Activated T-cell treated with anti-CD3 and anti-CD28 coated beads for 24 hours (primary cell): ENCODE results near the gene LAMB4.

ENCODE experiments used
- DNase-seq: peaks from one replicate; pipeline ENCODE4 v3.0.0-alpha.2; 2020; ENCODE audit warnings: low read depth

Gene LAMB4

DNA sequence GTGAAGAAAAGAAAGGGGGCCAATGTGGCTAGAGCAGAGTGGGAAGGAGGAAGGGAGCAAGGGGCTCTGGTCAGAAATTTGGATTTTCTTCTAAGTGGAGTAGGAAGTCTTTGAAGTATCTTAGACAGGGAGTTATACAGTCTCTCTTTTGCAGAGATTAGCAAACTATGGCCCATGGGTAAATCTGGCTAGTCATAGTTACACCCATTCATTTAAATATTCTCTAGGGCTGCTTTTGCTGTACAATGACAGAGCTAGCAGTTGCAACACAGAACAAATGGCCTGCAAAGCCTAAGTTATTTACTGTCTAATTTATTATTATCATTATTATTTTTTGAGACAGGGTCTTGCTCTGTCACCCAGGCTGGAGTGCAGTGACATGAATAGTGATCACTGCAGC lies 10.5 kb upstream of the LAMB4 start:
- no peak for DNase-seq

DNA sequence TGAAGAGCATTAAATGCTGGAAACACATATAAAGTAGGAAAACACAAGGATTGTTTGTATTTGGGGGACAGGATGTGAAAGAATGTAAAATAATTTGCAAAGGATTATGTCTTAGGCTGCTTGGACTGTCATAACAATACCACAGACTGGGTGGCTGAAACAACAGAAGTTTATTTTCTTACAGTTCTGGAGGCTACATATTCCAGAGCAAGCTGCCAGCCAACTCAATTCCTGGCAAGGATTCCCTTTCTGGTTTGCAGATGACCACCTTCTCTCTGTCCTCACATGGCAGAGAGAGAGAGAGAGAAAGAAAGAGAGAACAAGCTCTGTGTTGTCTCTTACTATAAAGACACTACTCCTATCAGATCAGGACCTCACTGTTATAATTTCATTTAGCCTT lies 8.8 kb upstream of the LAMB4 start:
- no peak for DNase-seq

DNA sequence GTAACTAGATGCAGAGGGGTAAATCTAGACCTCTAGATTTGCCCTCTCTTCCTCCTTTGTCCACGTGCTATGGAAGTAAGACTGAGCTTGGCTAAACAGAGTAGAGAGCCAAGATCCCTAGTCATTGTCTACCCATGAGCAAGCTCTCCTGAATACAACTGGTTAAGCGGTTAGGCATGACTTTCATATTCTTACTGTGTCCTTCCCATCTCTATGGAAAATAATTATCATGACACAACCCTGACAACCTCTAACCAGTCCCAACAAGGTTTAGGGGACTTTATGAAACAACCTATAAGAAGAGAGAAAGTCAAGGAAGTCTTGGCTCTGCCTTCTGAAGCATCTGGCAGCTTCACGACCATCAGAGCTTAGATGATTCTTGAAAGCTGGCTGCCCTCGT lies 7.8 kb upstream of the LAMB4 start:
- no peak for DNase-seq

DNA sequence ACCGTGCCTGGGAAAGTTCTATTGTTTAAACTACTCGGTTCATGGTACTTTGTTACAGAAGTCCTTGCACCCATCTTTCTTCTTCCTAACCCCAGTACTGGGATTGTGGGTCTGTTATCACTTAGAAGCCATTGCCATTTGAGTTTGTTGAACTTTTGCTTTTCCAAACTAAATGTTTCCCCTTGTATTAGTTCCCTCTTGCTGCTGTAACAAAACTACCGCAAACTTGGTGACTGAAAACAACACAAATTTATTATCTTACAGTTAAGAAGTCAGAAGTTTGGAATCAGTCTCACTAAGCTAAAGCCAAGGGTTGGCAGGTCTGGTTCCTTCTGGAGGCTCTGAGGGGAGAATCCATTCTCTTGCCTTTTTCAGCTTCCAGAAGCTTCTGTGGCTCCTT lies 6.9 kb upstream of the LAMB4 start:
- DNase-seq: no peak

DNA sequence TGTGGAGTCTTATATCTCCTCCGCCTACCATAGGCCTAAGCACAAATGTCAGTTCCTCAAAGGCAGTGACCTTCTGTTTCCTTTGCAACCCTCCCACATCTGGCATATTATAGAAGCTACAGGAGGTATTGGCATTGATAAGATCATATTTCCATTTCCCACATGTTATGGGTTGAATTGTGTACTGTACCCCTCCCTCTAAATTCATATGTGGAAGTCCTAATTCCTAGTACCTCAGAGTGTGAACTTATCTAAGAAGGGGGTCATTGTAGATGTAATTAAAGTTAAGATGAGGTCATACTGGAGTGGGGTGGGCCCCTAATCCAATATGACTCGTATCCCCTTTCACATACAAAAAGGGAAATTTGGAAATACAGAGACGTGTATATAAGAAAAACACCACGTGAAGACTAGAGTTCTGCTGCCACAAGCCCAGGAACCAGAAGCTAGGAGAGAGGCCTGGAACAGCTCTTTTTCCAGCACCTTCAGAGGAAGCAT lies 6.1 kb upstream of the LAMB4 start:
- DNase-seq: no peak

GRCh38 chr7:108135446-108136190 lies 5.5 kb upstream of the LAMB4 start:
- no peak for DNase-seq

DNA sequence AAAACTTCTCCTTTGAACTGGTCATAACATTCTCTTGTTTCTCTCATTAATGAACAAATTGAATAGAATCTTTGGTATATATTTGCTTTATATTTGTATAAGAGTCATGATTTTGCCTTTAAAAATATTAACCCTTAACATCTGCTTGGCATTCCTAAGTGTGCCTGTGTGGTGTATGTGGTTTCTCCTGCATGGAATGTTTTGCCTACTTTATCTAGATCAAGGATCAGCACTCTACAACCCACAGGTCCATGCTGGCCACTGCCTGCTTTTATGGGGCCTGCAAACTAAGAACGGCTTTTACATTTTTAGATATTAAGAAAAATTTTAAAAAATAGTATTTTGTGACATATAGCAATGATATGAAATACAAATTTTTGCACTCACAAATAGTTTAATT lies 4.3 kb upstream of the LAMB4 start:
- DNase-seq: no peak

DNA sequence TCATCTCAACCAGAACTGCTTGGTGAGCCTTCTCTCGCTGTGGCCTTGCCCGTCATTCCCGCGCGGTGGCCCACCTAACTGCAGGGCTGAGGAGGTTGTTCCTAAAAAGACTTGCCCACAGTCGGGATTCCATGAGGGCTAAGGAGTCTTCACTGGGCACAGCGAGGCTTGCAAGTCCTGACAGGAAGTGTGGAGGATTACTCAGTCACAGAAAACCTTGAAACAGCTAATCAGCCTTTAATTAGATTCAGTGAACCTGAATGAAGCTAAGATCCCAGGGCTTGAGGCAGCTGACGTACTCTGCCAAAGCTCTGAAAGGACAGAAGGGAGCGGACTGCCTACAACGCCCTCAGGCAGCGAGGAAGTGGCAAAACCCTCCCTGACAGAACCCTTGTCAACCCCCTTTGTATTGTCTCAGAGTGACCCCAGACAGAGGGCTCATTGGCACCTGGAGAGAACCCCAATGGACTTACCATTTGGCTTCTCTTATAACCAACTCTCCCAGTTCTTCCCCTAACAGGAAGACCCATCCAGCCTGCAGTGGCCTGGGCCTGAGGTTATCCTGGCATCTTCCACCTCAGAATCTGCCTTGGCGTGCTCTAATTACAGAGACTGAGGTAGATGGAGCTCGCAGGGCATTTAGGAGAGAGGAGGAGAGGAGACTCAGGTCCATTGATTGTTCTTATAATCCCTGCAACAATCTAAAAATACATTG lies 2.5 kb upstream of the LAMB4 start:
- no peak for DNase-seq

DNA sequence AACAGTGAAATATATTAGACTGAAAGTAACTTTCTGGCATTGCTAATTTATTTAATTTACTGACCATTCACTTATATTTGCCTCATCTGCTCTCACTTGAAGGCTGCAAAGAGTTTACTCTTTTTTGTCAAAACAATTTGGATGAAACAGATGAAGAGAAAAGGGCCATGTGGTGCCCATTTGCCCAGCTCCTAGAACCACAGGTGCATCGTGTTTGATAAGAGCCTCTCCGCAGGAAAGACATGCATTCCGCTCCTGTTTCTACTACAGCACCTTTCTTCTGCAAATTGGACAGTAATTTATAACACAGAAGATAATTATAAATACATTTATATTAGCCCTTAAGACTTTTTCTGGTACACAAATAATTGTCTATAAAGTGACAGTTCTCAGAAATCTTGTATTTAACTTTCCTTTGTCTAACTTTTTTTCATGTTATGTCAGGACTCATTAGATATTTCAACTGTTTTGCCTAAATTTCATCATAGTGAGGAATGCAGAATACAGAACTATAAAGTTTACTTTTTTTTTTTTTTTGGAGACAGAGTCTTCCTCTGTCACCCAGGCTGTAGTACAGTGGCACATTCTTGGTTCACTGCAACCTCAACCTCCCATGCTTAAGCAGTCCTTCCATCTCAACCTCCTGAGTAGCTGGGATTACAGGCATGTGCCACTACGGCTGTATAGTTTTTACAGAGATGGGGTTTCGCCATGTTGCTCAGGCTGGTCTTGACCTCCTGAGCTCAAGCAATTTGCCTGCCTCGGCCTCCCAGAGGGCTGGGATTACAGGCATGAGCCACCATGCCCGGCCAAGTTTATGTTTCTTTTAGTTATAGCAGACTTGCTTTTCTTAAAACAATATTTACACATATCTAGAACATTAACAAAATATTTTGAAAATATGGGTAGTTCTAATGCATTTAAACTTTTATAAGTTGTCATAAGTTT lies 869 bp downstream of the LAMB4 start:
- DNase-seq: no peak

- DNase-seq: no peak
These were observed 1.6 kb downstream of the LAMB4 start for GRCh38 chr7:108128514-108128913.

DNA sequence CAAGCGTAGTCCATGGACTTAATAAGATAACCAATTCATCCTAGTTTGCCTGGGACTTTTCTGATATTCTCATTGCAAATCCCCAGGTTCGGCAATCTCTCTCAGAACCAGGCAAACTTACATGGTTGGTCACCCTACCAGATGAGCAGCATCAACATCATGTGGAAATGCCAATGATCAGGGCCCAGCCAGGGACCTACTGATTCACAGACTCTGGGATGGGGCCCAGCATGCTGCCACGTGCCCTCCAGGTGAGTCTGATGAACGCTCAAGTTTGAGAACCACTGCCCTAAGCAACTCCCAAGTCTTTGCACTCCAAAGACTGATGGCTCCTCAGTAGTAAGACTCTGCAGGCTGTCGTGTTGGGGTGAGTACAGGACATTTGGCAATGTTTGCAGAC lies 2.7 kb downstream of the LAMB4 start:
- DNase-seq: no peak

GRCh38 chr7:108124820-108125219 lies 5.3 kb downstream of the LAMB4 start:
- no peak for DNase-seq

- no peak for DNase-seq
These were observed 8.0 kb downstream of the LAMB4 start for GRCh38 chr7:108122181-108122580.

- DNase-seq: no peak
These were observed 9.2 kb downstream of the LAMB4 start for GRCh38 chr7:108120933-108121332.

GRCh38 chr7:108120196-108120595 lies 10.0 kb downstream of the LAMB4 start:
- DNase-seq: no peak

DNA sequence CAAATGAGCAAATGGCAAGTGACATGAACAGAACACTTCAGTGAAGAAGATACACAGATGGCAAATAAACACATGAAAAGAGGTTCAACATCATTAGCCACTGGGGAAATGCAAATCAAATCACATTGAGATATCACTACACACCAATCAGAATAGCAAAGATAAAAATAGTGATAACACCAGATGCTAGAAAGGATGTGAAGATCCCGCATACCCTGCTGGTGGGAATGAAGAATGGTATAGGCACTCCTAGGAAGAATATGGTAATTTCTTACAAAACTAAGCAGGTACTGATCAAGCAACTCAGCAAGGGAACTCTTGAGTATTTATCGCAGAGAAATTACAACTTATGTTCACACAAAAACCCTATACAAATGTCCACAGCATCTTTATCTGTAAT lies 11.2 kb downstream of the LAMB4 start:
- DNase-seq: no peak

- no peak for DNase-seq
These were observed 15.9 kb downstream of the LAMB4 start for GRCh38 chr7:108114117-108114841.

- DNase-seq: no peak
These were observed 17.5 kb downstream of the LAMB4 start for GRCh38 chr7:108112683-108113082.

DNA sequence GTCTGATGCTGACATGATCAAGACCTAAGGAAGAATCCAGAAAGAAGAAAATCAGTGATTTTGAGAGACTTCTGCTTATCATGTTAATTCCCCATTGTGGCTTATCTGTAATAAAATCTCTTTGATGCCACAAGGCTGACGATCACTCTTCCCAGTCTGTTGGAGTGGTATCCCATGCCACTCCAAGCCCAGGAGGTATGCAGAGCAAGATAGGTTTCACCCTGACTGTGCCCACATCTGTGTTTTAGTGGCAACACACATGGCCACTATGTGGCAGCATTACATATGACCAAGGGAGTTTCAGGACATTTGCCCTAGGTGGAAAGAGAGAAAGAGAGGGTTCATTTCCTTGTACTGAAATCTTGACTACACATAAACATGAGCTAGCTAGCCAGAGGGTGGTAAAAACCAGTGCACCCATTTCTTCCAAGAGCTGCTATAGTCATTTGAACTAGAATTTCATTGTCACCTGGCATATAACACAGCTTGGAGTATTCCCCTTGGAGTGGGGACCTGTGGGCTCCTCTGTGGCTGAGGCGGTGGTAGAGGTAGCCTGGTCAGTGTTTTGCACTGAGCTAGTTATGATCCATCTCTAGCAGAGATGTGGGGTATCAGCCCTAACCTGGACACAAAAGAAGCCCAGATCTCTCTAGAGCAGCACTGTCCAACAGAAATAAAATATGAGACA lies 20.8 kb downstream of the LAMB4 start:
- no peak for DNase-seq

DNA sequence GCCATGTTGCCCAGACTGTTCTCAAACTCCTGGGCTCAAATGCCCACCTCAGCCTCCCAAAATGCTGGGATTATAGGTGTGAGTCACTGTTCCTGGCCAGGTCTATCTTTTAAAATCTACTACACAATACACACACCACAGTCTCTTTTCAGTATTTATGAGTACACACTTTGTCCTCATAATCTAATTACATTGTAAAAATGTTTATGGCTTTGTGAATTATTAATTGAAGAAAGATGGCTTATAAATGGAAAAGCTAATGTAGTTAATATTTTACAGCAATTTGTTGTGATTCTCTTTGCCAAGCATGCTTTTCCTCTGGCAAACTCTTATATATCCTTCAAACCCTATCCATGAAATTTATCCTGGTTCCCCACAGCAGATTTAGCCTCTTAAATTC lies 22.0 kb downstream of the LAMB4 start:
- no peak for DNase-seq

GRCh38 chr7:108104324-108104723 lies 25.8 kb downstream of the LAMB4 start:
- DNase-seq: no peak
